Measurements from ENCODE around the gene KAZALD1. TPM values are rescaled to one million over a fixed set of nuclear protein-coding genes. Genes with fewer than 3 reads are reported as not detected.

The KAZALD1 gene
- total and polyA plus RNA-seq, 10 of the 15 experiments (the other 5 are each of a cell fraction or from before 2014, with no cell fraction given) = 0.10 to 4.3 (median 1.9) TPM

GRCh38 chr10:101060951-101061623, 702 bp upstream of the KAZALD1 start (continued):
- TF ChIP-seq SPI1 (IDR thresholded peaks at IDR 0.05; ENCODE audit: borderline replicate concordance, insufficient read depth, low read depth, low read length) = 0 out of 2 replicates have a peak, but pooled peaks have one; percentile 10
- no peak for TF ChIP-seq RFX5 (IDR thresholded peaks at IDR 0.05; ENCODE audit: low read depth, low read length)
- no peak for TF ChIP-seq ZNF24 (IDR thresholded peaks at IDR 0.05)
- TF ChIP-seq EED (IDR thresholded peaks at IDR 0.05; ENCODE audit: low read depth) = peak; percentile 73
- TF ChIP-seq, protein P1, sequence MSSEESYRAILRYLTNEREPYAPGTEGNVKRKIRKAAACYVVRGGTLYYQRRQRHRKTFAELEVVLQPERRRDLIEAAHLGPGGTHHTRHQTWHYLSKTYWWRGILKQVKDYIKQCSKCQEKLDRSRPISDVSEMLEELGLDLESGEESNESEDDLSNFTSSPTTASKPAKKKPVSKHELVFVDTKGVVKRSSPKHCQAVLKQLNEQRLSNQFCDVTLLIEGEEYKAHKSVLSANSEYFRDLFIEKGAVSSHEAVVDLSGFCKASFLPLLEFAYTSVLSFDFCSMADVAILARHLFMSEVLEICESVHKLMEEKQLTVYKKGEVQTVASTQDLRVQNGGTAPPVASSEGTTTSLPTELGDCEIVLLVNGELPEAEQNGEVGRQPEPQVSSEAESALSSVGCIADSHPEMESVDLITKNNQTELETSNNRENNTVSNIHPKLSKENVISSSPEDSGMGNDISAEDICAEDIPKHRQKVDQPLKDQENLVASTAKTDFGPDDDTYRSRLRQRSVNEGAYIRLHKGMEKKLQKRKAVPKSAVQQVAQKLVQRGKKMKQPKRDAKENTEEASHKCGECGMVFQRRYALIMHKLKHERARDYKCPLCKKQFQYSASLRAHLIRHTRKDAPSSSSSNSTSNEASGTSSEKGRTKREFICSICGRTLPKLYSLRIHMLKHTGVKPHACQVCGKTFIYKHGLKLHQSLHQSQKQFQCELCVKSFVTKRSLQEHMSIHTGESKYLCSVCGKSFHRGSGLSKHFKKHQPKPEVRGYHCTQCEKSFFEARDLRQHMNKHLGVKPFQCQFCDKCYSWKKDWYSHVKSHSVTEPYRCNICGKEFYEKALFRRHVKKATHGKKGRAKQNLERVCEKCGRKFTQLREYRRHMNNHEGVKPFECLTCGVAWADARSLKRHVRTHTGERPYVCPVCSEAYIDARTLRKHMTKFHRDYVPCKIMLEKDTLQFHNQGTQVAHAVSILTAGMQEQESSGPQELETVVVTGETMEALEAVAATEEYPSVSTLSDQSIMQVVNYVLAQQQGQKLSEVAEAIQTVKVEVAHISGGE (CRISPR knock-in tag; IDR thresholded peaks at IDR 0.05) = no peak
- no peak; the same call in 1 of the 2 replicates for TF ChIP-seq ZBED1 (IDR thresholded peaks at IDR 0.05; ENCODE audit: borderline replicate concordance)
- TF ChIP-seq POLR2AphosphoS5 (IDR thresholded peaks at IDR 0.05; ENCODE audit: low read length) = no peak
- TF ChIP-seq EP300 (IDR thresholded peaks at IDR 0.05; ENCODE audit: borderline replicate concordance in 1 of 2, control insufficient read depth in 1 of 2, low read depth in 2 of 2, low read length in 2 of 2) = no peak; a peak in 1 of 4 replicates
- no peak for TF ChIP-seq ZBTB40 (IDR thresholded peaks at IDR 0.05; ENCODE audit: borderline replicate concordance)
- TF ChIP-seq NFYA (IDR thresholded peaks at IDR 0.05; ENCODE audit: borderline replicate concordance, low read depth, low read length) = no peak
- TF ChIP-seq ZNF217 (IDR thresholded peaks at IDR 0.05) = 0 out of 2 replicates have a peak, but pooled peaks have one; percentile 43
- TF ChIP-seq ASH2L (IDR thresholded peaks at IDR 0.05; ENCODE audit: borderline replicate concordance, low read depth) = no peak
- TF ChIP-seq SUPT20H (IDR thresholded peaks at IDR 0.05; ENCODE audit: borderline replicate concordance, control insufficient read depth, low read depth, low read length) = no peak
- peak; percentile 94 for TF ChIP-seq TCF3 (IDR thresholded peaks at IDR 0.05; ENCODE audit: borderline replicate concordance, insufficient read depth, low read depth, low read length)
- TF ChIP-seq NFIC (IDR thresholded peaks at IDR 0.05; ENCODE audit: low read depth, low read length) = no peak
- TF ChIP-seq, protein P2, sequence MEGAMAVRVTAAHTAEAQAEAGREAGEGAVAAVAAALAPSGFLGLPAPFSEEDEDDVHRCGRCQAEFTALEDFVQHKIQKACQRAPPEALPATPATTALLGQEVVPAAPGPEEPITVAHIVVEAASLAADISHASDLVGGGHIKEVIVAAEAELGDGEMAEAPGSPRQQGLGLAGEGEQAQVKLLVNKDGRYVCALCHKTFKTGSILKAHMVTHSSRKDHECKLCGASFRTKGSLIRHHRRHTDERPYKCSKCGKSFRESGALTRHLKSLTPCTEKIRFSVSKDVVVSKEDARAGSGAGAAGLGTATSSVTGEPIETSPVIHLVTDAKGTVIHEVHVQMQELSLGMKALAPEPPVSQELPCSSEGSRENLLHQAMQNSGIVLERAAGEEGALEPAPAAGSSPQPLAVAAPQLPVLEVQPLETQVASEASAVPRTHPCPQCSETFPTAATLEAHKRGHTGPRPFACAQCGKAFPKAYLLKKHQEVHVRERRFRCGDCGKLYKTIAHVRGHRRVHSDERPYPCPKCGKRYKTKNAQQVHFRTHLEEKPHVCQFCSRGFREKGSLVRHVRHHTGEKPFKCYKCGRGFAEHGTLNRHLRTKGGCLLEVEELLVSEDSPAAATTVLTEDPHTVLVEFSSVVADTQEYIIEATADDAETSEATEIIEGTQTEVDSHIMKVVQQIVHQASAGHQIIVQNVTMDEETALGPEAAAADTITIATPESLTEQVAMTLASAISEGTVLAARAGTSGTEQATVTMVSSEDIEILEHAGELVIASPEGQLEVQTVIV (IDR thresholded peaks at IDR 0.05; ENCODE audit: borderline replicate concordance, partially characterized antibody) = peak; percentile 26
- TF ChIP-seq NBN (IDR thresholded peaks at IDR 0.05) = peak; percentile 71
- TF ChIP-seq, protein P3, sequence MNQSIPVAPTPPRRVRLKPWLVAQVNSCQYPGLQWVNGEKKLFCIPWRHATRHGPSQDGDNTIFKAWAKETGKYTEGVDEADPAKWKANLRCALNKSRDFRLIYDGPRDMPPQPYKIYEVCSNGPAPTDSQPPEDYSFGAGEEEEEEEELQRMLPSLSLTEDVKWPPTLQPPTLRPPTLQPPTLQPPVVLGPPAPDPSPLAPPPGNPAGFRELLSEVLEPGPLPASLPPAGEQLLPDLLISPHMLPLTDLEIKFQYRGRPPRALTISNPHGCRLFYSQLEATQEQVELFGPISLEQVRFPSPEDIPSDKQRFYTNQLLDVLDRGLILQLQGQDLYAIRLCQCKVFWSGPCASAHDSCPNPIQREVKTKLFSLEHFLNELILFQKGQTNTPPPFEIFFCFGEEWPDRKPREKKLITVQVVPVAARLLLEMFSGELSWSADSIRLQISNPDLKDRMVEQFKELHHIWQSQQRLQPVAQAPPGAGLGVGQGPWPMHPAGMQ (IDR thresholded peaks at IDR 0.05; ENCODE audit: borderline replicate concordance) = no peak

Data from GM12878 (cell line).